ENCODE data around the gene ADAM12. TPM values are rescaled to one million over a fixed set of nuclear protein-coding genes. Genes with fewer than 3 reads are reported as not detected.

Gene ADAM12
- total RNA-seq, 2 experiments from 2014 or later = 1.2 to 1.5 TPM

DNA sequence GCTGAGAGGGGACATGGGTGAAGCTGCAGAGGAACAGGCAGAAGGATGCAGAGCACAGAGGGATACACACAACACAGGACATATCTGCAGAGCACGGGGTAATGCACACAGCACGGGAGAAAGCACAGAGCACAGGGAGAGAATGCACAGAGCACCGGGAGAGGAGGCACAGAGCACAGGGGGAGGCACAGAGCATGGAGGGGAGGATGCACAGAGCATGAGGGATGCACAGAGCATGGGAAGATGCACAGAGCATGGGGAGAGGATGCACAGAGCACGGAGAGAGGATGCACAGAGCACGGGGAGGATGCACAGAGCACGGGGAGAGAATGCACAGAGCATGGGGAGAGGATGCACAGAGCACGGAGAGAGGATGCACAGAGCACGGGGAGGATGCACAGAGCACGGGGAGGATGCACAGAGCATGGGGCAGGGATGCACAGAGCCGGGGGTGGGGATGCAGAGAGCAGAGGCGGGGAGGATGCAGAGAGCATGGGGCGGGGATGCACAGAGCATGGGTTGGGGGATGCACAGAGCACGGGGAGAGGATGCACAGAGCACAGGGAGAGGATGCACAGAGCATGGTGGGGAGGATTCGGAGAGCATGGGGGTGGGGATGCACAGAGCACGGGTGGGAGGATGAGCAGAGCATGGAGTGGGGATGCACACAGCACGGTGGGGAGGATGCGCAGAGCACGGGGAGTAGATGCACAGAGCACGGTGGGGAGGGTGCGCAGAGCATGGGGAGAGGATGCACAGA lies 230.0 kb downstream of the ADAM12 start:
- H3K27ac ChIP-seq (ENCODE audit: low read depth in 1 of 2, low read length in 2 of 2) = no peak overlapping the region
- no peak overlapping the region for H3K27ac Mint-ChIP-seq

DNA sequence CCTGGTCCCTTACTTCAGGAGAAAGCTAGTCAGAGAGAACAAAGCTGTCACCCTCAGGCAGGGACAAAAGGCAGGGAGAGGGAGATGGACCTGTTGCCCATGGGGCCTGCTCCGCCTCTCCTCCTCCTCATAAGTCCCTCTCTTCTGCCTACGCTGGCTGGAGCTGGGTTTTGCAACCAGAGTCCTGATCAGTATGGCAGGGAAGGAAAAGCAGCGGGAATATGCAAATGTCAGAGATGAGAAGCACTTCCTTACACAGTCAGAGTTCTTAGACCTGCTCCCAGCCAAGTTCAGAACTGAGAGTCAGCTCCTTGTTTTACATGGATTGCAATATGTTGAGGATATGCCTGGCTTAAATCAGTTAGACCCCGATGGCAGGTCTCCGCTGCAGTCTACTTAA lies 231.1 kb downstream of the ADAM12 start:
- H3K4me3 Mint-ChIP-seq = no peak overlapping the region
- no peaks in the 10 kb centered on the region for H3K36me3 ChIP-seq (ENCODE audit: insufficient read depth, low read length)
- H3K9me3 ChIP-seq (ENCODE audit: control insufficient read depth in 1 of 2, insufficient read depth in 1 of 2, low read length in 2 of 2) = peaks cover 0 to 7% of the 10 kb centered on the region in 2 experiments
- peaks cover 5% of the 10 kb centered on the region for H3K4me1 Mint-ChIP-seq (ENCODE audit: low read depth)
- POLR2A ChIA-PET = no interaction called here
- CTCF ChIA-PET = no interaction called here
- intact Hi-C loops (cut with DNase I, micrococcal nuclease) = no loop called here
- H3K27me3 Mint-ChIP-seq = peaks cover 9% of the 10 kb centered on the region
- no peaks in the 10 kb centered on the region for H3K36me3 Mint-ChIP-seq (ENCODE audit: low read depth)
- peaks cover 5% of the 10 kb centered on the region for H3K4me1 ChIP-seq (ENCODE audit: insufficient read depth, low read length)
- TF ChIP-seq, protein P1, sequence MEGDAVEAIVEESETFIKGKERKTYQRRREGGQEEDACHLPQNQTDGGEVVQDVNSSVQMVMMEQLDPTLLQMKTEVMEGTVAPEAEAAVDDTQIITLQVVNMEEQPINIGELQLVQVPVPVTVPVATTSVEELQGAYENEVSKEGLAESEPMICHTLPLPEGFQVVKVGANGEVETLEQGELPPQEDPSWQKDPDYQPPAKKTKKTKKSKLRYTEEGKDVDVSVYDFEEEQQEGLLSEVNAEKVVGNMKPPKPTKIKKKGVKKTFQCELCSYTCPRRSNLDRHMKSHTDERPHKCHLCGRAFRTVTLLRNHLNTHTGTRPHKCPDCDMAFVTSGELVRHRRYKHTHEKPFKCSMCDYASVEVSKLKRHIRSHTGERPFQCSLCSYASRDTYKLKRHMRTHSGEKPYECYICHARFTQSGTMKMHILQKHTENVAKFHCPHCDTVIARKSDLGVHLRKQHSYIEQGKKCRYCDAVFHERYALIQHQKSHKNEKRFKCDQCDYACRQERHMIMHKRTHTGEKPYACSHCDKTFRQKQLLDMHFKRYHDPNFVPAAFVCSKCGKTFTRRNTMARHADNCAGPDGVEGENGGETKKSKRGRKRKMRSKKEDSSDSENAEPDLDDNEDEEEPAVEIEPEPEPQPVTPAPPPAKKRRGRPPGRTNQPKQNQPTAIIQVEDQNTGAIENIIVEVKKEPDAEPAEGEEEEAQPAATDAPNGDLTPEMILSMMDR (IDR thresholded peaks at IDR 0.05) = no peak
- DNase-seq (no peak), ATAC-seq (ENCODE audit: poor library complexity) (no peak)
- peaks cover 0 to 3% of the 10 kb centered on the region in 2 experiments for H3K27me3 ChIP-seq (ENCODE audit: control insufficient read depth in 1 of 2, insufficient read depth in 2 of 2, low read length in 2 of 2)
- H3K4me3 ChIP-seq (ENCODE audit: low read length) = no peak overlapping the region
- no peak overlapping the region for H3K27ac ChIP-seq (ENCODE audit: low read depth in 1 of 2, low read length in 2 of 2)
- H3K27ac Mint-ChIP-seq = no peak overlapping the region
- H3K9me3 Mint-ChIP-seq = no peaks in the 10 kb centered on the region

More for the DNA sequence above, 230.0 kb downstream of the ADAM12 start:
- peaks cover 5% of the 10 kb centered on the region for H3K4me1 ChIP-seq (ENCODE audit: insufficient read depth, low read length)
- H3K27me3 ChIP-seq (ENCODE audit: control insufficient read depth in 1 of 2, insufficient read depth in 2 of 2, low read length in 2 of 2) = peaks cover 0 to 3% of the 10 kb centered on the region in 2 experiments
- ATAC-seq (ENCODE audit: poor library complexity) = no peak
- DNase-seq = no peak
- CTCF ChIA-PET = no interaction called here
- Mint-ChIP-seq H3K36me3 (ENCODE audit: low read depth) (no peaks in the 10 kb centered on the region), H3K27me3 (peaks cover 9% of the 10 kb centered on the region), H3K4me3 (no peak overlapping the region), H3K9me3 (no peaks in the 10 kb centered on the region), H3K4me1 (ENCODE audit: low read depth) (peaks cover 5% of the 10 kb centered on the region)
- no peak overlapping the region for H3K4me3 ChIP-seq (ENCODE audit: low read length)
- peaks cover 0 to 10% of the 10 kb centered on the region in 2 experiments for H3K9me3 ChIP-seq (ENCODE audit: control insufficient read depth in 1 of 2, insufficient read depth in 1 of 2, low read length in 2 of 2)
- POLR2A ChIA-PET = interaction anchor here (0.6 kb wide), 1 partner anchor 638 kb away, joined by 3 read pairs; no protein-coding TSS in a partner anchor
- TF ChIP-seq, protein P1 (IDR thresholded peaks at IDR 0.05) = no peak
- intact Hi-C loops (cut with DNase I, micrococcal nuclease) = no loop called here
- H3K36me3 ChIP-seq (ENCODE audit: insufficient read depth, low read length) = no peaks in the 10 kb centered on the region

DNA sequence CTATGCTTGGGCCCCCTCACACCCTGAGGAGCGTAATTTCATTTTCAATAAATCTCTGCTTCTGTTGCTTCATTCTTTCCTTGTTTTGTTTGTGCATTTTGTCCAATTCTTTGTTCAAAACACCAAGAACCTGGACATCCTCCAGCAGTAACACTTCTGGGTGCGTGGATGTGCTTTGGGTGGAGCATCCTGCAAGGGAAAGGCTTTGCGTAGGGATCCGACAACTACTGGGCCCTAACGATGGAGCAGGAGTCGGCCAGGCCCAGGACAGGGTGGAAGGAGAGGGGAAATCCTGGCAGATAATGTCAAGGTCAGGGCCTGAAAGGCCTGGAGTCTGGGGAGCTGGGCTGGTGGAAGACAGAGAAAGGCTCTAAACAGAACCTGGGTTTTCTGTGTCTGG lies 231.8 kb downstream of the ADAM12 start:
- Mint-ChIP-seq H3K4me1 (ENCODE audit: low read depth) (peaks cover 5% of the 10 kb centered on the region), H3K27me3 (peaks cover 9% of the 10 kb centered on the region), H3K36me3 (ENCODE audit: low read depth) (no peaks in the 10 kb centered on the region), H3K4me3 (no peak overlapping the region), H3K27ac (no peak overlapping the region), H3K9me3 (no peaks in the 10 kb centered on the region)
- Histone ChIP-seq H3K9me3 (ENCODE audit: control insufficient read depth in 1 of 2, insufficient read depth in 1 of 2, low read length in 2 of 2) (peaks cover 0 to 4% of the 10 kb centered on the region in 2 experiments), H3K36me3 (ENCODE audit: insufficient read depth, low read length) (no peaks in the 10 kb centered on the region), H3K27ac (ENCODE audit: low read depth in 1 of 2, low read length in 2 of 2) (no peak overlapping the region), H3K4me1 (ENCODE audit: insufficient read depth, low read length) (peaks cover 5% of the 10 kb centered on the region), H3K4me3 (ENCODE audit: low read length) (no peak overlapping the region), H3K27me3 (ENCODE audit: control insufficient read depth in 1 of 2, insufficient read depth in 2 of 2, low read length in 2 of 2) (peaks cover 0 to 3% of the 10 kb centered on the region in 2 experiments)
- intact Hi-C loops (cut with DNase I, micrococcal nuclease) = no loop called here
- POLR2A ChIA-PET = no interaction called here
- no peak for DNase-seq
- CTCF ChIA-PET = no interaction called here
- TF ChIP-seq, protein P1 (IDR thresholded peaks at IDR 0.05) = no peak
- ATAC-seq (ENCODE audit: poor library complexity) = no peak

All from CD4-positive, alpha-beta T cell (primary cell).